Karpas-422 (cell line): ENCODE data around the gene BRAT1. TPM values are rescaled to one million over a fixed set of nuclear protein-coding genes. Genes with fewer than 3 reads are reported as not detected.

Experiments used
- DNase-seq: peaks from one replicate; pipeline ENCODE4 v3.0.0-alpha.2; 2015
- H2AFZ ChIP-seq: fragments of 200-600 bp; sonication (generic); 2 replicates; pipeline ENCODE4 v1.6.1; 2014; ENCODE audit warnings: antibody characterized with exemption, low read length, mixed read lengths
- H3K27ac ChIP-seq: fragments of 200-600 bp; sonication (generic); 2 replicates; pipeline ENCODE4 v1.5.1; 2014; ENCODE audit warnings: mild to moderate bottlenecking, low read length, moderate library complexity
- H3K27me3 ChIP-seq: fragments of 200-600 bp; sonication (generic); 2 replicates; pipeline ENCODE4 v1.6.1; 2014; ENCODE audit warnings: low read length, mixed read lengths
- H3K36me3 ChIP-seq: fragments of 200-600 bp; sonication (generic); 2 replicates; pipeline ENCODE4 v1.6.1; 2014; ENCODE audit warnings: low read length, mixed read lengths; ENCODE audit not compliant: insufficient read depth
- H3K4me1 ChIP-seq: fragments of 200-600 bp; sonication (generic); 2 replicates; pipeline ENCODE4 v1.6.1; 2014; ENCODE audit warnings: mild to moderate bottlenecking, low read length, mixed read lengths
- H3K4me2 ChIP-seq: fragments of 200-600 bp; sonication (generic); 2 replicates; pipeline ENCODE4 v1.6.1; 2014; ENCODE audit warnings: low read length, low read depth, mild to moderate bottlenecking; ENCODE audit not compliant: poor library complexity, severe bottlenecking
- H3K4me3 ChIP-seq: fragments of 200-600 bp; sonication (generic); 2 replicates; pipeline ENCODE4 v1.5.1; 2014; ENCODE audit warnings: mild to moderate bottlenecking, antibody characterized with exemption, low read length, mixed read lengths
- H3K79me2 ChIP-seq: fragments of 200-600 bp; sonication (generic); 2 replicates; pipeline ENCODE4 v1.6.1; 2014; ENCODE audit warnings: mild to moderate bottlenecking, low read length, mixed read lengths
- H3K9ac ChIP-seq: fragments of 200-600 bp; sonication (generic); 2 replicates; pipeline ENCODE4 v1.6.0; 2014; ENCODE audit warnings: low read length
- H3K9me2 ChIP-seq: fragments of 200-600 bp; sonication (generic), shearing (Covaris generic); replicated peaks from 2 replicates; pipeline ENCODE4 v1.6.0; 2014; ENCODE audit warnings: mild to moderate bottlenecking, low read length, moderate library complexity; ENCODE audit not compliant: insufficient read depth
- H3K9me3 ChIP-seq: fragments of 300-700, 200-600 bp; sonication (generic); 2 replicates; pipeline ENCODE4 v1.6.1; 2014; ENCODE audit warnings: low read length, mixed read lengths
- H4K20me1 ChIP-seq: fragments of 200-600 bp; sonication (generic); 2 replicates; pipeline ENCODE4 v1.6.1; 2014; ENCODE audit warnings: mild to moderate bottlenecking, antibody characterized with exemption, low read length, low read depth; ENCODE audit not compliant: insufficient read depth
- total RNA-seq: library from RNA; depleted of rRNA; stranded (reverse); fragments of >200 nt; shearing (Covaris generic); gene quantifications from 2 replicates; pipeline ENCODE4 v1.2.3, GENCODE V29; 2014; ENCODE audit warnings: low replicate concordance

BRAT1 gene
- total RNA-seq, 1 experiment from 2014 or later, result 10.5 TPM

- Histone ChIP-seq H2AFZ (peak overlapping the region; percentile 99), H3K9ac (peak overlapping the region; percentile 47)
Observed at GRCh38 chr7:2510909-2511768, 44.2 kb downstream of the BRAT1 start.

GRCh38 chr7:2510130-2510776, 45.1 kb downstream of the BRAT1 start:
- Histone ChIP-seq H2AFZ (no peak overlapping the region), H3K9ac (no peak overlapping the region)

More at GRCh38 chr7:2510909-2511768, 44.2 kb downstream of the BRAT1 start:
- Histone ChIP-seq H4K20me1 (no peaks in the 10 kb centered on the region), H3K4me1 (peaks cover 12% of the 10 kb centered on the region), H3K27ac (no peak overlapping the region), H3K4me3 (peak overlapping the region; percentile 40; the same call in 1 of the 2 replicates), H3K27me3 (no peaks in the 10 kb centered on the region), H3K4me2 (peak overlapping the region; percentile 49), H3K36me3 (no peaks in the 10 kb centered on the region), H3K9me2 (no peaks in the 10 kb centered on the region), H3K79me2 (no peaks in the 10 kb centered on the region), H3K9me3 (no peaks in the 10 kb centered on the region)
- peak; percentile 63 for DNase-seq

GRCh38 chr7:2509298-2509906, 45.9 kb downstream of the BRAT1 start:
- H4K20me1 ChIP-seq, result no peaks in the 10 kb centered on the region
- no peaks in the 10 kb centered on the region for H3K27me3 ChIP-seq
- no peak for DNase-seq
- H2AFZ ChIP-seq, result no peak overlapping the region
- no peak overlapping the region for H3K9ac ChIP-seq
- H3K4me2 ChIP-seq, result no peak overlapping the region
- no peak overlapping the region for H3K4me3 ChIP-seq
- H3K27ac ChIP-seq, result no peak overlapping the region
- H3K79me2 ChIP-seq, result no peaks in the 10 kb centered on the region
- no peaks in the 10 kb centered on the region for H3K9me2 ChIP-seq
- peaks cover 12% of the 10 kb centered on the region for H3K4me1 ChIP-seq
- no peaks in the 10 kb centered on the region for H3K9me3 ChIP-seq
- H3K36me3 ChIP-seq, result no peaks in the 10 kb centered on the region

More at GRCh38 chr7:2510130-2510776, 45.1 kb downstream of the BRAT1 start:
- no peak for DNase-seq
- Histone ChIP-seq H3K27me3 (no peaks in the 10 kb centered on the region), H3K36me3 (no peaks in the 10 kb centered on the region), H3K27ac (no peak overlapping the region), H3K9me2 (no peaks in the 10 kb centered on the region), H4K20me1 (no peaks in the 10 kb centered on the region), H3K4me2 (no peak overlapping the region), H3K4me3 (no peak overlapping the region), H3K79me2 (no peaks in the 10 kb centered on the region), H3K4me1 (peaks cover 12% of the 10 kb centered on the region), H3K9me3 (no peaks in the 10 kb centered on the region)

- no peak overlapping the region for H3K4me2 ChIP-seq
- DNase-seq, result no peak
- no peak overlapping the region for H2AFZ ChIP-seq
- H3K9me3 ChIP-seq, result no peaks in the 10 kb centered on the region
- no peaks in the 10 kb centered on the region for H3K79me2 ChIP-seq
- H3K36me3 ChIP-seq, result no peaks in the 10 kb centered on the region
- H3K4me1 ChIP-seq, result peaks cover 12% of the 10 kb centered on the region
- no peaks in the 10 kb centered on the region for H3K27me3 ChIP-seq
- H3K27ac ChIP-seq, result no peak overlapping the region
- H3K9me2 ChIP-seq, result no peaks in the 10 kb centered on the region
- no peaks in the 10 kb centered on the region for H4K20me1 ChIP-seq
- H3K9ac ChIP-seq, result no peak overlapping the region
- H3K4me3 ChIP-seq, result no peak overlapping the region
Observed at GRCh38 chr7:2508327-2509215, 46.8 kb downstream of the BRAT1 start.

GRCh38 chr7:2507917-2508306, 47.4 kb downstream of the BRAT1 start:
- DNase-seq, result no peak
- no peak overlapping the region for H3K4me3 ChIP-seq

GRCh38 chr7:2507208-2507916, 48.0 kb downstream of the BRAT1 start:
- Histone ChIP-seq H3K27me3 (no peaks in the 10 kb centered on the region), H3K27ac (no peak overlapping the region), H3K9ac (no peak overlapping the region), H3K4me1 (peaks cover 12% of the 10 kb centered on the region), H4K20me1 (no peaks in the 10 kb centered on the region), H2AFZ (no peak overlapping the region), H3K79me2 (no peaks in the 10 kb centered on the region), H3K36me3 (no peaks in the 10 kb centered on the region), H3K4me2 (no peak overlapping the region), H3K4me3 (no peak overlapping the region), H3K9me3 (no peaks in the 10 kb centered on the region), H3K9me2 (no peaks in the 10 kb centered on the region)
- no peak for DNase-seq

More at GRCh38 chr7:2507917-2508306, 47.4 kb downstream of the BRAT1 start:
- H3K9me3 ChIP-seq, result no peaks in the 10 kb centered on the region
- no peak overlapping the region for H2AFZ ChIP-seq
- H4K20me1 ChIP-seq, result no peaks in the 10 kb centered on the region
- H3K4me2 ChIP-seq, result no peak overlapping the region
- H3K4me1 ChIP-seq, result peaks cover 12% of the 10 kb centered on the region
- no peak overlapping the region for H3K27ac ChIP-seq
- H3K9ac ChIP-seq, result no peak overlapping the region
- no peaks in the 10 kb centered on the region for H3K27me3 ChIP-seq
- H3K79me2 ChIP-seq, result no peaks in the 10 kb centered on the region
- H3K36me3 ChIP-seq, result no peaks in the 10 kb centered on the region
- no peaks in the 10 kb centered on the region for H3K9me2 ChIP-seq

- Histone ChIP-seq H3K36me3 (no peaks in the 10 kb centered on the region), H3K4me1 (no peaks in the 10 kb centered on the region), H3K9ac (no peak overlapping the region), H3K9me2 (no peaks in the 10 kb centered on the region), H3K27ac (no peak overlapping the region), H4K20me1 (no peaks in the 10 kb centered on the region), H3K79me2 (no peaks in the 10 kb centered on the region), H3K27me3 (no peaks in the 10 kb centered on the region), H2AFZ (no peak overlapping the region), H3K9me3 (no peaks in the 10 kb centered on the region), H3K4me3 (no peak overlapping the region), H3K4me2 (no peak overlapping the region)
- DNase-seq, result no peak
Observed at GRCh38 chr7:2505401-2505800, 49.9 kb downstream of the BRAT1 start.
